ENCODE measurements around the gene FANCC.

The FANCC gene

GRCh38 chr9:95139126-95139525 is 178.4 kb downstream of the FANCC start:
- Mint-ChIP-seq H3K36me3 (no peaks in the 10 kb centered on the region), H3K4me1 (no peaks in the 10 kb centered on the region), H3K27me3 (no peaks in the 10 kb centered on the region), H3K9me3 (no peaks in the 10 kb centered on the region), H3K4me3 (no peak overlapping the region), H3K27ac (no peak overlapping the region)
- CTCF ChIA-PET, result no interaction called here
- no peak for DNase-seq

- no peak for DNase-seq
- Mint-ChIP-seq H3K4me3 (no peak overlapping the region), H3K27ac (no peak overlapping the region), H3K27me3 (no peaks in the 10 kb centered on the region), H3K4me1 (no peaks in the 10 kb centered on the region), H3K36me3 (no peaks in the 10 kb centered on the region), H3K9me3 (no peaks in the 10 kb centered on the region)
- CTCF ChIA-PET, result interaction anchor here (1.2 kb wide), 1 partner anchor 10 kb away, joined by 3 read pairs; no protein-coding TSS in a partner anchor
Measured at GRCh38 chr9:95138474-95138873, 179.0 kb downstream of the FANCC start.

- CTCF ChIA-PET, result interaction anchor here (0.5 to 1.5 kb wide), 3 partner anchors 9 to 132 kb away, joined by 3 read pairs; no protein-coding TSS in a partner anchor
- no peaks in the 10 kb centered on the region for H3K4me1 Mint-ChIP-seq
- H3K36me3 Mint-ChIP-seq, result no peaks in the 10 kb centered on the region
- H3K27me3 Mint-ChIP-seq, result no peaks in the 10 kb centered on the region
- no peaks in the 10 kb centered on the region for H3K9me3 Mint-ChIP-seq
- no peak for DNase-seq
- H3K27ac Mint-ChIP-seq, result no peak overlapping the region
- H3K4me3 Mint-ChIP-seq, result no peak overlapping the region
Measured at GRCh38 chr9:95137587-95138145, 179.8 kb downstream of the FANCC start.

GRCh38 chr9:95135756-95136155 is 181.8 kb downstream of the FANCC start:
- Mint-ChIP-seq H3K9me3 (no peaks in the 10 kb centered on the region), H3K4me1 (no peaks in the 10 kb centered on the region), H3K36me3 (no peaks in the 10 kb centered on the region), H3K27ac (no peak overlapping the region), H3K4me3 (no peak overlapping the region), H3K27me3 (peaks cover 4% of the 10 kb centered on the region)
- no peak for DNase-seq
- CTCF ChIA-PET, result interaction anchor here (1.3 to 1.7 kb wide), 2 partner anchors 8 to 455 kb away, joined by 3 to 12 read pairs; no protein-coding TSS in a partner anchor

- Mint-ChIP-seq H3K4me3 (no peak overlapping the region), H3K27ac (no peak overlapping the region)
Measured at GRCh38 chr9:95134457-95134881, 183.0 kb downstream of the FANCC start.

GRCh38 chr9:95133325-95133705 is 184.2 kb downstream of the FANCC start:
- CTCF ChIA-PET, result interaction anchor here (1.1 to 1.4 kb wide), 2 partner anchors 350 to 1084 kb away, joined by 3 read pairs; no protein-coding TSS in a partner anchor
- Mint-ChIP-seq H3K27ac (no peak overlapping the region), H3K36me3 (no peaks in the 10 kb centered on the region), H3K4me3 (no peak overlapping the region), H3K27me3 (peaks cover 4% of the 10 kb centered on the region), H3K4me1 (no peaks in the 10 kb centered on the region), H3K9me3 (no peaks in the 10 kb centered on the region)
- DNase-seq, result no peak

More at GRCh38 chr9:95134457-95134881, 183.0 kb downstream of the FANCC start:
- H3K27me3 Mint-ChIP-seq, result peaks cover 4% of the 10 kb centered on the region
- H3K4me1 Mint-ChIP-seq, result no peaks in the 10 kb centered on the region
- H3K36me3 Mint-ChIP-seq, result no peaks in the 10 kb centered on the region
- DNase-seq, result no peak
- CTCF ChIA-PET, result interaction anchor here (0.6 to 1.7 kb wide), 4 partner anchors 9 to 454 kb away, joined by 3 to 12 read pairs (median 4); no protein-coding TSS in a partner anchor
- H3K9me3 Mint-ChIP-seq, result no peaks in the 10 kb centered on the region

- Mint-ChIP-seq H3K9me3 (no peaks in the 10 kb centered on the region), H3K36me3 (no peaks in the 10 kb centered on the region), H3K4me3 (no peak overlapping the region), H3K4me1 (no peaks in the 10 kb centered on the region), H3K27me3 (peaks cover 4% of the 10 kb centered on the region), H3K27ac (no peak overlapping the region)
- CTCF ChIA-PET, result interaction anchor here (0.8 to 8.3 kb wide), 14 partner anchors 16 to 1085 kb away, joined by 3 to 164 read pairs (median 4); no protein-coding TSS in a partner anchor
- no peak for DNase-seq
Measured at GRCh38 chr9:95132366-95133324, 184.9 kb downstream of the FANCC start.

GRCh38 chr9:95131023-95131943 is 186.2 kb downstream of the FANCC start:
- Mint-ChIP-seq H3K4me1 (peaks cover 2% of the 10 kb centered on the region), H3K4me3 (no peak overlapping the region), H3K36me3 (no peaks in the 10 kb centered on the region), H3K9me3 (no peaks in the 10 kb centered on the region), H3K27me3 (peaks cover 4% of the 10 kb centered on the region), H3K27ac (no peak overlapping the region)
- CTCF ChIA-PET, result interaction anchor here (0.6 to 8.3 kb wide), 33 partner anchors 9 to 1087 kb away, joined by 3 to 164 read pairs (median 3); no protein-coding TSS in a partner anchor
- peak; percentile 73 for DNase-seq

- Mint-ChIP-seq H3K27ac (no peak overlapping the region), H3K4me1 (peaks cover 2% of the 10 kb centered on the region), H3K27me3 (peaks cover 4% of the 10 kb centered on the region), H3K4me3 (no peak overlapping the region), H3K36me3 (no peaks in the 10 kb centered on the region), H3K9me3 (no peaks in the 10 kb centered on the region)
- CTCF ChIA-PET, result interaction anchor here (0.6 to 8.3 kb wide), 21 partner anchors 8 to 1087 kb away, joined by 3 to 164 read pairs (median 3); no protein-coding TSS in a partner anchor
- no peak for DNase-seq
Measured at GRCh38 chr9:95130484-95130883, 187.0 kb downstream of the FANCC start.

GRCh38 chr9:95129476-95130291 is 187.8 kb downstream of the FANCC start:
- CTCF ChIA-PET, result interaction anchor here (0.6 to 8.3 kb wide), 14 partner anchors 8 to 1088 kb away, joined by 3 to 164 read pairs (median 3); no protein-coding TSS in a partner anchor
- no peak for DNase-seq
- Mint-ChIP-seq H3K4me3 (no peak overlapping the region), H3K27ac (no peak overlapping the region), H3K27me3 (peaks cover 4% of the 10 kb centered on the region), H3K36me3 (no peaks in the 10 kb centered on the region), H3K4me1 (peaks cover 2% of the 10 kb centered on the region), H3K9me3 (no peaks in the 10 kb centered on the region)

- H3K36me3 Mint-ChIP-seq, result no peaks in the 10 kb centered on the region
- H3K9me3 Mint-ChIP-seq, result no peaks in the 10 kb centered on the region
- peaks cover 2% of the 10 kb centered on the region for H3K4me1 Mint-ChIP-seq
- no peak overlapping the region for H3K4me3 Mint-ChIP-seq
- CTCF ChIA-PET, result interaction anchor here (0.5 to 8.3 kb wide), 23 partner anchors 8 to 1089 kb away, joined by 3 to 164 read pairs (median 3); no protein-coding TSS in a partner anchor
- DNase-seq, result no peak
- H3K27ac Mint-ChIP-seq, result no peak overlapping the region
- peaks cover 4% of the 10 kb centered on the region for H3K27me3 Mint-ChIP-seq
Measured at GRCh38 chr9:95128177-95128524, 189.4 kb downstream of the FANCC start.

- H3K9me3 Mint-ChIP-seq, result no peaks in the 10 kb centered on the region
- peaks cover 2% of the 10 kb centered on the region for H3K4me1 Mint-ChIP-seq
- no peak overlapping the region for H3K27ac Mint-ChIP-seq
- no peaks in the 10 kb centered on the region for H3K36me3 Mint-ChIP-seq
- H3K27me3 Mint-ChIP-seq, result peaks cover 4% of the 10 kb centered on the region
- CTCF ChIA-PET, result interaction anchor here (0.5 to 8.3 kb wide), 25 partner anchors 9 to 472 kb away, joined by 3 to 164 read pairs (median 3); no protein-coding TSS in a partner anchor
- peak; percentile 82 for DNase-seq
- H3K4me3 Mint-ChIP-seq, result no peak overlapping the region
Measured at GRCh38 chr9:95127249-95128176, 190.0 kb downstream of the FANCC start.
